ENCODE data around the gene AHI1.

GRCh38 chr6:135503703-135504475 lies 6.3 kb upstream of the AHI1 start:
- TF ChIP-seq CTCF (IDR thresholded peaks at IDR 0.05; ENCODE audit: low read depth, low read length) (no peak), EZH2phosphoT487 (IDR thresholded peaks at IDR 0.05; ENCODE audit: low read depth) (no peak)

Data from OCI-LY3 (cell line).